PC-3 (cell line): Measurements from ENCODE around the gene MVB12B. TPM values are rescaled to one million over a fixed set of nuclear protein-coding genes. Genes with fewer than 3 reads are reported as not detected.

ENCODE experiments used
- ATAC-seq: fragments of 200-7000 bp; cut with Tn5 transposase; 2 replicates; pipeline ENCODE4 v1.9.1; 2020; ENCODE audit warnings: mild to moderate bottlenecking, moderate library complexity
- BruUV-seq: library from RNA; stranded (reverse); fragments of 400-500 nt; replicated peaks from 2 replicates; lab custom pipeline; 2021; lab: Mats Ljungman, UMichigan
- CTCF ChIA-PET: fragments of 300-600 bp; sonication (Branson Sonifier 250); formaldehyde crosslinking; loops from one replicate; lab custom pipeline; 2022; ENCODE audit warnings: antibody characterized with exemption; lab: Charles Lee
- POLR2A ChIA-PET: fragments of 300-600 bp; sonication (Branson Sonifier 250); formaldehyde crosslinking; loops from one replicate; lab custom pipeline; 2022; ENCODE audit warnings: antibody characterized with exemption; ENCODE audit not compliant: unreplicated experiment; lab: Charles Lee
- DNase-seq: peaks from one replicate; pipeline ENCODE4 v3.0.0-alpha.2; 2015
- H2AFZ ChIP-seq: fragments of 300-600 bp; sonication (generic); 2 replicates; pipeline ENCODE4 v1.6.0; 2016; ENCODE audit warnings: antibody characterized with exemption, low read length
- H3F3A ChIP-seq: fragments of 300-600 bp; sonication (generic); one replicate; pipeline ENCODE4 v1.6.0; 2017; ENCODE audit warnings: antibody characterized with exemption, low read length, control low read depth, mild to moderate bottlenecking; ENCODE audit not compliant: unreplicated experiment
- H3K27ac ChIP-seq: fragments of 300-600 bp; sonication (generic); 2 replicates; pipeline ENCODE4 v1.5.1; 2016; ENCODE audit warnings: mild to moderate bottlenecking, low read length
- H3K27me3 ChIP-seq: fragments of 300-600 bp; sonication (generic); 2 replicates; pipeline ENCODE4 v1.6.1; 2016; ENCODE audit warnings: low read length, mixed read lengths
- H3K36me3 ChIP-seq: fragments of 300-600 bp; sonication (generic); 2 replicates; pipeline ENCODE4 v1.6.1; 2016; ENCODE audit warnings: low read depth, mixed run types, low read length, mixed read lengths
- H3K4me1 ChIP-seq: fragments of 300-600 bp; sonication (generic); 2 replicates; pipeline ENCODE4 v1.5.1; 2016; ENCODE audit warnings: low read length; ENCODE audit not compliant: insufficient read depth
- H3K4me2 ChIP-seq: fragments of 300-600 bp; sonication (generic); 2 replicates; pipeline ENCODE4 v1.6.0; 2016; ENCODE audit warnings: low read length
- H3K4me3 ChIP-seq: fragments of 300-600 bp; sonication (generic); 2 replicates; pipeline ENCODE4 v1.5.1; 2016; ENCODE audit warnings: mild to moderate bottlenecking, low read length, mixed read lengths
- H3K79me2 ChIP-seq: fragments of 300-600 bp; sonication (generic); 2 replicates; pipeline ENCODE4 v1.6.1; 2017; ENCODE audit warnings: low read length, mixed read lengths
- H3K9ac ChIP-seq: fragments of 300-600 bp; sonication (generic); 2 replicates; pipeline ENCODE4 v1.6.0; 2016; ENCODE audit warnings: mild to moderate bottlenecking, low read length
- H3K9me2 ChIP-seq: fragments of 300-600 bp; sonication (generic); replicated peaks from 2 replicates; pipeline ENCODE4 v1.6.1; 2016; ENCODE audit warnings: mixed run types, low read length, mixed read lengths
- H3K9me3 ChIP-seq: fragments of 300-600 bp; sonication (generic); 2 replicates; pipeline ENCODE4 v1.6.1; 2016; ENCODE audit warnings: low read length, mixed read lengths
- H4K20me1 ChIP-seq: fragments of 300-600 bp; sonication (generic); 2 replicates; pipeline ENCODE4 v1.6.1; 2016; ENCODE audit warnings: low read length, mixed read lengths
- CTCF ChIP-seq: fragments of 300-600 bp; sonication (generic); conservative IDR thresholded peaks from 2 replicates; pipeline ENCODE4 v1.5.1; 2017; ENCODE audit warnings: antibody characterized with exemption, low read depth, mild to moderate bottlenecking, low read length
- EZH2 ChIP-seq: fragments of 300-600 bp; sonication (generic); IDR thresholded peaks from one replicate; pipeline ENCODE4 v1.6.1; 2017; ENCODE audit warnings: antibody characterized with exemption, mild to moderate bottlenecking, low read length; ENCODE audit not compliant: unreplicated experiment
- EZH2phosphoT487 ChIP-seq: fragments of 300-600 bp; sonication (generic); IDR thresholded peaks from 2 replicates; pipeline ENCODE4 v1.6.1; 2018; ENCODE audit warnings: mild to moderate bottlenecking, antibody characterized with exemption, low read length, borderline replicate concordance
- intact Hi-C: fragments of 100-400 bp; cut with micrococcal nuclease; formaldehyde crosslinking; loops from 2 replicates; pipeline ENCODE4 v1.9.0; 2023
- total RNA-seq: library from RNA; depleted of rRNA; stranded (reverse); fragments of >200 nt; gene quantifications from 2 replicates; pipeline ENCODE4 v1.2.3, GENCODE V29; 2014

Gene MVB12B
- total RNA-seq, 1 experiment from 2014 or later = 7.2 TPM

- CTCF ChIA-PET = no interaction called here
- BruUV-seq = no TSS peak
- Histone ChIP-seq H4K20me1 (no peaks in the 10 kb centered on the region), H3K4me1 (no peaks in the 10 kb centered on the region), H3K9me3 (no peaks in the 10 kb centered on the region), H3K9me2 (no peaks in the 10 kb centered on the region), H3K27me3 (no peaks in the 10 kb centered on the region), H2AFZ (no peak overlapping the region), H3F3A (no peaks in the 10 kb centered on the region), H3K4me3 (no peak overlapping the region), H3K79me2 (no peaks in the 10 kb centered on the region), H3K9ac (no peak overlapping the region), H3K4me2 (no peak overlapping the region), H3K27ac (no peak overlapping the region), H3K36me3 (no peaks in the 10 kb centered on the region)
- no peak for TF ChIP-seq CTCF
- TF ChIP-seq EZH2 = no peak
- no peak for TF ChIP-seq EZH2phosphoT487
- DNase-seq (no peak), ATAC-seq (no peak)
- POLR2A ChIA-PET = interaction anchor here (0.6 kb wide), 1 partner anchor 378 kb away, joined by 3 read pairs; no protein-coding TSS in a partner anchor
- intact Hi-C loops = no loop called here
These were observed 39.3 kb upstream of the MVB12B start for GRCh38 chr9:126287166-126287866.

GRCh38 chr9:126290871-126291270 lies 35.8 kb upstream of the MVB12B start:
- no peak for ATAC-seq
- no peak overlapping the region for H3K27ac ChIP-seq
- no peaks in the 10 kb centered on the region for H3F3A ChIP-seq
- CTCF ChIA-PET = no interaction called here
- H3K9me3 ChIP-seq = no peaks in the 10 kb centered on the region
- peaks cover 4% of the 10 kb centered on the region for H3K4me1 ChIP-seq
- no peak overlapping the region for H3K9ac ChIP-seq
- no peak overlapping the region for H2AFZ ChIP-seq
- intact Hi-C loops = no loop called here
- no peaks in the 10 kb centered on the region for H3K36me3 ChIP-seq
- no peaks in the 10 kb centered on the region for H3K27me3 ChIP-seq
- no peak for TF ChIP-seq EZH2
- TF ChIP-seq CTCF = no peak
- no peak for TF ChIP-seq EZH2phosphoT487
- no peak for DNase-seq
- no peaks in the 10 kb centered on the region for H4K20me1 ChIP-seq
- H3K4me2 ChIP-seq = no peak overlapping the region
- no peaks in the 10 kb centered on the region for H3K9me2 ChIP-seq
- no peaks in the 10 kb centered on the region for H3K79me2 ChIP-seq
- POLR2A ChIA-PET = no interaction called here
- H3K4me3 ChIP-seq = no peak overlapping the region
- no TSS peak for BruUV-seq

- ATAC-seq (no peak), DNase-seq (no peak)
- H3K27ac ChIP-seq = no peak overlapping the region
- H3K27me3 ChIP-seq = no peaks in the 10 kb centered on the region
- H3F3A ChIP-seq = no peaks in the 10 kb centered on the region
- no peaks in the 10 kb centered on the region for H3K9me3 ChIP-seq
- H3K79me2 ChIP-seq = no peaks in the 10 kb centered on the region
- H3K9me2 ChIP-seq = no peaks in the 10 kb centered on the region
- no peaks in the 10 kb centered on the region for H4K20me1 ChIP-seq
- H3K4me1 ChIP-seq = peaks cover 11% of the 10 kb centered on the region
- H3K9ac ChIP-seq = no peak overlapping the region
- intact Hi-C loops = no loop called here
- H2AFZ ChIP-seq = no peak overlapping the region
- TF ChIP-seq EZH2phosphoT487 (no peak), EZH2 (no peak), CTCF (no peak)
- H3K36me3 ChIP-seq = no peaks in the 10 kb centered on the region
- H3K4me3 ChIP-seq = no peak overlapping the region
- ChIA-PET POLR2A (no interaction called here), CTCF (interaction anchor here (0.5 kb wide), 1 partner anchor 10 kb away, joined by 3 read pairs; no protein-coding TSS in a partner anchor)
- no TSS peak for BruUV-seq
- H3K4me2 ChIP-seq = no peak overlapping the region
These were observed 34.7 kb upstream of the MVB12B start for GRCh38 chr9:126291925-126292324.
